ENCODE results near the gene SF1.

DNA sequence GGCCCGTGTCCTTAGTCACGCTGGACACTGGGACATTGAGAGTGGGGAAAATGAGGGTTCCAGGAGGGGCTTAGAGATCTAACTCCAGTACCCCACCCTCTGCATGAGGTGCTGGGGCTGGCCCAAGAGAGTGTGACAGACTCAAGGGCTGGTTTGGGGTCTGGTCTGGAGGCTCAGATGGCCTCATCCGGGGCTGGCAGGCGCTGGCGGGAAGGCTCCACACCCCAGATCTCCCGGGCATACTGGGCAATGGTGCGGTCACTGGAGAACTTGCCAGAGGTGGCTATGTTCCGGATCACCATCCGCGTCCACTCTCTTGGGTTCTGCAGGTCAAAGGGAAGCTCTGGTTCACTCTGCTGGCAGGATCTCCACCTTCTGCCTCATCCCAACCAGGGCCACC, 31.9 kb downstream of the SF1 start:
- TF ChIP-seq POLR2AphosphoS5 (IDR thresholded peaks at IDR 0.05; ENCODE audit: low read depth, low read length) (no peak), POLR2A (IDR thresholded peaks at IDR 0.05; ENCODE audit: low read depth, low read length) (no peak), TAF1 (IDR thresholded peaks at IDR 0.05; ENCODE audit: borderline replicate concordance, low read depth, low read length) (no peak)

All from GM12892 (cell line).